ENCODE data around the gene ADCY9. TPM values are rescaled to one million over a fixed set of nuclear protein-coding genes. Genes with fewer than 3 reads are reported as not detected.

The ADCY9 gene
- total RNA-seq, 1 donor from 2014 or later: 11.7 TPM

- DNase-seq (ENCODE audit: low spot score): no peak
Measured at GRCh38 chr16:4006397-4006999, 109.7 kb downstream of the ADCY9 start.

GRCh38 chr16:4005731-4006130 lies 110.5 kb downstream of the ADCY9 start:
- no peak for DNase-seq (ENCODE audit: low spot score)

GRCh38 chr16:4005281-4005680 lies 111.0 kb downstream of the ADCY9 start:
- no peak for DNase-seq (ENCODE audit: low spot score)

GRCh38 chr16:4004206-4004605 lies 112.0 kb downstream of the ADCY9 start:
- no peak for DNase-seq (ENCODE audit: low spot score)

- DNase-seq (ENCODE audit: low spot score): no peak
Measured at GRCh38 chr16:4003576-4003975, 112.7 kb downstream of the ADCY9 start.

- DNase-seq (ENCODE audit: low spot score): no peak
Measured at GRCh38 chr16:4003166-4003565, 113.1 kb downstream of the ADCY9 start.

- DNase-seq (ENCODE audit: low spot score): no peak
Measured at GRCh38 chr16:4002121-4002520, 114.1 kb downstream of the ADCY9 start.

- no peak for DNase-seq (ENCODE audit: low spot score)
Measured at GRCh38 chr16:3999479-4000325, 116.5 kb downstream of the ADCY9 start.

- no peak for DNase-seq (ENCODE audit: low spot score)
Measured at GRCh38 chr16:3998793-3999478, 117.3 kb downstream of the ADCY9 start.

GRCh38 chr16:3997231-3997841 lies 118.9 kb downstream of the ADCY9 start:
- DNase-seq (ENCODE audit: low spot score): no peak

GRCh38 chr16:3995001-3995400 lies 121.2 kb downstream of the ADCY9 start:
- no peak for DNase-seq (ENCODE audit: low spot score)

- no peak for DNase-seq (ENCODE audit: low spot score)
Measured at GRCh38 chr16:3993052-3993785, 123.0 kb downstream of the ADCY9 start.

GRCh38 chr16:3992297-3993051 lies 123.8 kb downstream of the ADCY9 start:
- DNase-seq (ENCODE audit: low spot score): no peak

GRCh38 chr16:3988824-3989223 lies 127.4 kb downstream of the ADCY9 start:
- DNase-seq (ENCODE audit: low spot score): no peak

- DNase-seq (ENCODE audit: low spot score): no peak
Measured at GRCh38 chr16:3988011-3988410, 128.2 kb downstream of the ADCY9 start.

- no peak for DNase-seq (ENCODE audit: low spot score)
Measured at GRCh38 chr16:3987231-3987630, 129.0 kb downstream of the ADCY9 start.

- no peak for DNase-seq (ENCODE audit: low spot score)
Measured at GRCh38 chr16:3986235-3986544, 130.1 kb downstream of the ADCY9 start.

- DNase-seq (ENCODE audit: low spot score): no peak
Measured at GRCh38 chr16:3984111-3985060, 131.9 kb downstream of the ADCY9 start.

- no peak for DNase-seq (ENCODE audit: low spot score)
Measured at GRCh38 chr16:3983081-3983520, 133.1 kb downstream of the ADCY9 start.
